Mucosa of stomach (tissue), 1 donor: ENCODE results near the gene OCSTAMP.

Source experiments
- H3K27me3 ChIP-seq: one replicate; pipeline ENCODE4 v1.7.0; 2013; ENCODE audit warnings: mild to moderate bottlenecking, low read length; ENCODE audit not compliant: control insufficient read depth, insufficient read depth
- H3K36me3 ChIP-seq: one replicate; pipeline ENCODE4 v1.7.0; 2013; ENCODE audit warnings: low read length; ENCODE audit not compliant: control insufficient read depth, insufficient read depth
- H3K4me1 ChIP-seq: one replicate; pipeline ENCODE4 v1.7.0; 2013; ENCODE audit warnings: mild to moderate bottlenecking, low read length; ENCODE audit not compliant: control insufficient read depth, insufficient read depth
- H3K4me3 ChIP-seq: one replicate; pipeline ENCODE4 v1.7.0; 2013; ENCODE audit warnings: low read length
- H3K9ac ChIP-seq: one replicate; pipeline ENCODE4 v1.7.0; 2013; ENCODE audit warnings: mild to moderate bottlenecking, low read length, moderate library complexity
- H3K9me3 ChIP-seq: one replicate; pipeline ENCODE4 v1.7.0; 2013; ENCODE audit warnings: mild to moderate bottlenecking, low read length, moderate library complexity; ENCODE audit not compliant: control insufficient read depth
- donor health status: Pancreatic carcinoma.

Gene OCSTAMP

GRCh38 chr20:46583411-46584214 is 33.2 kb upstream of the OCSTAMP start:
- no peaks in the 10 kb centered on the region for H3K36me3 ChIP-seq
- no peak overlapping the region for H3K9ac ChIP-seq
- H3K4me3 ChIP-seq = no peak overlapping the region
- no peaks in the 10 kb centered on the region for H3K4me1 ChIP-seq
- no peaks in the 10 kb centered on the region for H3K27me3 ChIP-seq
- no peaks in the 10 kb centered on the region for H3K9me3 ChIP-seq

GRCh38 chr20:46582648-46583047 is 32.2 kb upstream of the OCSTAMP start:
- Histone ChIP-seq H3K4me1 (no peaks in the 10 kb centered on the region), H3K4me3 (no peak overlapping the region), H3K27me3 (no peaks in the 10 kb centered on the region), H3K9me3 (no peaks in the 10 kb centered on the region), H3K9ac (no peak overlapping the region), H3K36me3 (no peaks in the 10 kb centered on the region)

GRCh38 chr20:46581391-46581790 is 30.9 kb upstream of the OCSTAMP start:
- Histone ChIP-seq H3K27me3 (no peaks in the 10 kb centered on the region), H3K4me3 (no peak overlapping the region), H3K4me1 (no peaks in the 10 kb centered on the region)

GRCh38 chr20:46580613-46581205 is 30.3 kb upstream of the OCSTAMP start:
- no peaks in the 10 kb centered on the region for H3K27me3 ChIP-seq
- no peaks in the 10 kb centered on the region for H3K9me3 ChIP-seq
- no peak overlapping the region for H3K4me3 ChIP-seq
- no peak overlapping the region for H3K9ac ChIP-seq
- no peaks in the 10 kb centered on the region for H3K36me3 ChIP-seq
- H3K4me1 ChIP-seq = no peaks in the 10 kb centered on the region

More at GRCh38 chr20:46581391-46581790, 30.9 kb upstream of the OCSTAMP start:
- Histone ChIP-seq H3K9me3 (no peaks in the 10 kb centered on the region), H3K36me3 (no peaks in the 10 kb centered on the region), H3K9ac (no peak overlapping the region)

- Histone ChIP-seq H3K9ac (no peak overlapping the region), H3K4me1 (no peaks in the 10 kb centered on the region), H3K4me3 (no peak overlapping the region), H3K36me3 (no peaks in the 10 kb centered on the region), H3K27me3 (no peaks in the 10 kb centered on the region), H3K9me3 (no peaks in the 10 kb centered on the region)
Observed at GRCh38 chr20:46578745-46579144, 28.3 kb upstream of the OCSTAMP start.

- Histone ChIP-seq H3K9me3 (no peaks in the 10 kb centered on the region), H3K4me3 (no peak overlapping the region), H3K27me3 (peaks cover 6% of the 10 kb centered on the region), H3K36me3 (no peaks in the 10 kb centered on the region), H3K9ac (no peak overlapping the region), H3K4me1 (no peaks in the 10 kb centered on the region)
Observed at GRCh38 chr20:46576774-46577395, 26.4 kb upstream of the OCSTAMP start.

- Histone ChIP-seq H3K36me3 (no peaks in the 10 kb centered on the region), H3K27me3 (peaks cover 7% of the 10 kb centered on the region), H3K9me3 (no peaks in the 10 kb centered on the region), H3K9ac (no peak overlapping the region), H3K4me3 (no peak overlapping the region), H3K4me1 (no peaks in the 10 kb centered on the region)
Observed at GRCh38 chr20:46575937-46576461, 25.5 kb upstream of the OCSTAMP start.

GRCh38 chr20:46575394-46575793 is 24.9 kb upstream of the OCSTAMP start:
- no peaks in the 10 kb centered on the region for H3K4me1 ChIP-seq
- H3K9ac ChIP-seq = no peak overlapping the region
- H3K27me3 ChIP-seq = peaks cover 7% of the 10 kb centered on the region
- no peaks in the 10 kb centered on the region for H3K36me3 ChIP-seq
- H3K4me3 ChIP-seq = no peak overlapping the region
- H3K9me3 ChIP-seq = no peaks in the 10 kb centered on the region

- no peaks in the 10 kb centered on the region for H3K4me1 ChIP-seq
- H3K9ac ChIP-seq = no peak overlapping the region
- H3K9me3 ChIP-seq = no peaks in the 10 kb centered on the region
- no peaks in the 10 kb centered on the region for H3K36me3 ChIP-seq
- peaks cover 7% of the 10 kb centered on the region for H3K27me3 ChIP-seq
- no peak overlapping the region for H3K4me3 ChIP-seq
Observed at GRCh38 chr20:46573788-46574584, 23.5 kb upstream of the OCSTAMP start.

- Histone ChIP-seq H3K4me3 (no peak overlapping the region), H3K9ac (no peak overlapping the region), H3K36me3 (no peaks in the 10 kb centered on the region), H3K4me1 (peaks cover 5% of the 10 kb centered on the region), H3K9me3 (no peaks in the 10 kb centered on the region), H3K27me3 (peaks cover 7% of the 10 kb centered on the region)
Observed at GRCh38 chr20:46573234-46573633, 22.8 kb upstream of the OCSTAMP start.

- Histone ChIP-seq H3K36me3 (no peaks in the 10 kb centered on the region), H3K9ac (no peak overlapping the region), H3K4me1 (peaks cover 5% of the 10 kb centered on the region), H3K9me3 (no peaks in the 10 kb centered on the region), H3K27me3 (peaks cover 7% of the 10 kb centered on the region), H3K4me3 (no peak overlapping the region)
Observed at GRCh38 chr20:46572790-46573189, 22.3 kb upstream of the OCSTAMP start.
